Superior temporal gyrus (tissue), 1 donor: ENCODE results near the gene RFX2.
A peak's percentile ranks its signal among the peaks of the same experiment; 100 is the strongest.
"Not testable (repeated sequence)": the region's sequence is repeated elsewhere in the genome, so short reads cannot be mapped to it uniquely, and the experiment has no call there.

Experiments used
- DNase-seq: peaks from one replicate; pipeline ENCODE4 v3.0.0-alpha.2; 2016; ENCODE audit errors: extremely low spot score

RFX2 gene

GRCh38 chr19:6038634-6039405 lies 71.5 kb downstream of the RFX2 start:
- no peak for DNase-seq

GRCh38 chr19:6035026-6035425 lies 75.3 kb downstream of the RFX2 start:
- DNase-seq = no peak

- no peak for DNase-seq
These were observed 75.8 kb downstream of the RFX2 start for GRCh38 chr19:6034512-6034911.

- DNase-seq = no peak
These were observed 76.5 kb downstream of the RFX2 start for GRCh38 chr19:6033744-6034264.

- DNase-seq = no peak
These were observed 77.5 kb downstream of the RFX2 start for GRCh38 chr19:6032827-6033226.

GRCh38 chr19:6032381-6032780 lies 77.9 kb downstream of the RFX2 start:
- no peak for DNase-seq

- no peak for DNase-seq
These were observed 80.1 kb downstream of the RFX2 start for GRCh38 chr19:6030214-6030507.

- no peak for DNase-seq
These were observed 83.7 kb downstream of the RFX2 start for GRCh38 chr19:6026390-6027227.

GRCh38 chr19:6024756-6025155 lies 85.5 kb downstream of the RFX2 start:
- DNase-seq = not testable (repeated sequence)

- no peak for DNase-seq
These were observed 86.4 kb downstream of the RFX2 start for GRCh38 chr19:6023936-6024335.

- DNase-seq = no peak
These were observed 87.1 kb downstream of the RFX2 start for GRCh38 chr19:6023085-6023682.

- no peak for DNase-seq
These were observed 87.7 kb downstream of the RFX2 start for GRCh38 chr19:6022570-6023064.

GRCh38 chr19:6021878-6022569 lies 88.3 kb downstream of the RFX2 start:
- peak; percentile 87 for DNase-seq

GRCh38 chr19:6020972-6021805 lies 89.1 kb downstream of the RFX2 start:
- DNase-seq = no peak

- DNase-seq = no peak
These were observed 90.0 kb downstream of the RFX2 start for GRCh38 chr19:6020166-6020882.

GRCh38 chr19:6018786-6019185 lies 91.5 kb downstream of the RFX2 start:
- no peak for DNase-seq

GRCh38 chr19:6017576-6017975 lies 92.7 kb downstream of the RFX2 start:
- DNase-seq = no peak

GRCh38 chr19:6015841-6016545 lies 94.3 kb downstream of the RFX2 start:
- no peak for DNase-seq

- DNase-seq = no peak
These were observed 95.7 kb downstream of the RFX2 start for GRCh38 chr19:6014551-6015135.
